Measurements from ENCODE around the gene TNFRSF14.

GRCh38 chr1:2587071-2587859 lies 31.1 kb downstream of the TNFRSF14 start:
- TF ChIP-seq, protein P1, sequence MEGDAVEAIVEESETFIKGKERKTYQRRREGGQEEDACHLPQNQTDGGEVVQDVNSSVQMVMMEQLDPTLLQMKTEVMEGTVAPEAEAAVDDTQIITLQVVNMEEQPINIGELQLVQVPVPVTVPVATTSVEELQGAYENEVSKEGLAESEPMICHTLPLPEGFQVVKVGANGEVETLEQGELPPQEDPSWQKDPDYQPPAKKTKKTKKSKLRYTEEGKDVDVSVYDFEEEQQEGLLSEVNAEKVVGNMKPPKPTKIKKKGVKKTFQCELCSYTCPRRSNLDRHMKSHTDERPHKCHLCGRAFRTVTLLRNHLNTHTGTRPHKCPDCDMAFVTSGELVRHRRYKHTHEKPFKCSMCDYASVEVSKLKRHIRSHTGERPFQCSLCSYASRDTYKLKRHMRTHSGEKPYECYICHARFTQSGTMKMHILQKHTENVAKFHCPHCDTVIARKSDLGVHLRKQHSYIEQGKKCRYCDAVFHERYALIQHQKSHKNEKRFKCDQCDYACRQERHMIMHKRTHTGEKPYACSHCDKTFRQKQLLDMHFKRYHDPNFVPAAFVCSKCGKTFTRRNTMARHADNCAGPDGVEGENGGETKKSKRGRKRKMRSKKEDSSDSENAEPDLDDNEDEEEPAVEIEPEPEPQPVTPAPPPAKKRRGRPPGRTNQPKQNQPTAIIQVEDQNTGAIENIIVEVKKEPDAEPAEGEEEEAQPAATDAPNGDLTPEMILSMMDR (IDR thresholded peaks at IDR 0.05), result no peak
- TF ChIP-seq ZFX (IDR thresholded peaks at IDR 0.05; ENCODE audit: borderline replicate concordance), result no peak

All from 22Rv1 (cell line).